HG03457 (cell line): ENCODE measurements around the gene LARGE1.
"Not testable (repeated sequence)": the region's sequence is repeated elsewhere in the genome, so short reads cannot be mapped to it uniquely, and the experiment has no call there.

Source experiments
- ATAC-seq: cut with Tn5 transposase; IDR thresholded peaks from one replicate; pipeline ENCODE4 v1.9.1; 2021; ENCODE audit warnings: moderate number of reproducible peaks; ENCODE audit not compliant: unreplicated experiment

LARGE1 gene

DNA sequence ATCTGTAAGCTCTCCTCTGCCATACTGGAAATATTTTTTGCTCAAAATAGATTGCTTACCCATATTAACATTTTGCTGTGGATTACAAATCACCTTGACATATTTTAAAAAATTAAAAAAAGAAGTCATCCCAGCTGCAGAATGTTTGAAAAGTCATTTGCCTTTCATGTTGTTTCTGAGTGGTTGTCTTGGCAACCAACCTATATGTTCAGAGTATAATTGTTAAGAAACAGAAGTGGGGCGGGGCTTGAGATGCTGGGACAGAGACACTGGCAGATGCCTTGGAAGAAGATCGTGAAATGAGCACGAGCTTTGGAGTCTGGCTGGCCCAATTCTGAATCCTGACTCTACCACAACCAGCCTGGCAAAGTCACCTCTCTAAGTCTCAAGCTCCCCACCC is 348.2 kb downstream of the LARGE1 start:
- no peak for ATAC-seq

GRCh38 chr22:33570110-33570509 is 350.2 kb downstream of the LARGE1 start:
- ATAC-seq: no peak

- ATAC-seq: no peak
Measured at GRCh38 chr22:33569559-33569958, 350.7 kb downstream of the LARGE1 start.

- ATAC-seq: no peak
Measured at GRCh38 chr22:33569018-33569417, 351.3 kb downstream of the LARGE1 start.

GRCh38 chr22:33566495-33566894 is 353.8 kb downstream of the LARGE1 start:
- not testable (repeated sequence) for ATAC-seq

GRCh38 chr22:33565580-33565995 is 354.7 kb downstream of the LARGE1 start:
- ATAC-seq: no peak

- ATAC-seq: no peak
Measured at GRCh38 chr22:33564683-33565082, 355.6 kb downstream of the LARGE1 start.

GRCh38 chr22:33563220-33563964 is 356.9 kb downstream of the LARGE1 start:
- no peak for ATAC-seq

DNA sequence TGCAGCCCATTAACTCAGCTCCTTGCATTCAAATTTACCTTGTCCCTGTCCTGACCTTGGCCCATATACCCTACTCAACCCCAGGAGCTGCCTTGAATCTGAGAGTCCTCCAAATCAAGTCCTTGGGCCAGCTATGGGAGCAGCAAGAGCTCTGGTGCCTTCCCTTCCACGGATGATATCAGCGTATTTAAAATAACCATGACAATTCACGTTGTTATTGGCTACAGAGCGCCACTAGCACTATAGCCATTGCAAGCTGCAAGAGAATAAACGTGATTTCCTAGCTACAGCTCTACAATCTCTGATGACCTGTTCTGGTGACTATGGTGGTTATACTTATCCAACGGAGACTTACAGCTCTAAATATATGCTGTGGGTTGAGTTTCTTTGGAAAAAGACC is 357.8 kb downstream of the LARGE1 start:
- no peak for ATAC-seq

DNA sequence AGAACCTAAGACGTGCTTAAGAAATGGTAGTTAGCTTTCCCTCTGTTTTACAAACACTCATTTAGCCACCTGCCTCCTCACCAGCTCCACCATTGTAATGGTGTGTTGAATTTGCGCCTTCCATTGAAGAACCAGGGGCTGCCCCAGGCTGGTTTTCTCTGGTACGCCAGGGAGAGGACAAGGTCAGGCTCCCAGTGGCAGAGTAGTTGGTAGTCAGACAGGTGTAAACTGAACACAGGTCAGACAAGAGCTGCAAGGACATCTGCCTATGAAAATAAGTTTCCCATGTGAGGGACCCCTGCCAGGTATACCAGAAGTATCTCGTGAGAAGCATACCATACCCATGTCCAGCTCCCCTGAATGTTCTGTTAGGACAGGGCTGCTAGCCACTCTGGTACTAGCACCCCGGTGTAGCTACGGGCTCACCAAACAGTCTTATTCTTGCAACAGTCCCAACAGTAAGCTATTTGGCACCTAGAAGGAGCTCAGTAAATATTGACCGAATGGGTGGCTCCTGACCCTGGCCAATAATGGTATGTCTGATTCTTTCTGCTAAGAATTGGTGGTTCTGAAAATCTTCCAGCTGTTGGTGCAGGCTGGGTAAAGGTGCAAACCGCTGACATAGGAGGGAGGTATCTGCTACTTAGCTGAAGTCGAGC is 359.0 kb downstream of the LARGE1 start:
- no peak for ATAC-seq

- no peak for ATAC-seq
Measured at GRCh38 chr22:33557836-33558235, 362.4 kb downstream of the LARGE1 start.

- ATAC-seq: no peak
Measured at GRCh38 chr22:33555814-33556522, 364.3 kb downstream of the LARGE1 start.

DNA sequence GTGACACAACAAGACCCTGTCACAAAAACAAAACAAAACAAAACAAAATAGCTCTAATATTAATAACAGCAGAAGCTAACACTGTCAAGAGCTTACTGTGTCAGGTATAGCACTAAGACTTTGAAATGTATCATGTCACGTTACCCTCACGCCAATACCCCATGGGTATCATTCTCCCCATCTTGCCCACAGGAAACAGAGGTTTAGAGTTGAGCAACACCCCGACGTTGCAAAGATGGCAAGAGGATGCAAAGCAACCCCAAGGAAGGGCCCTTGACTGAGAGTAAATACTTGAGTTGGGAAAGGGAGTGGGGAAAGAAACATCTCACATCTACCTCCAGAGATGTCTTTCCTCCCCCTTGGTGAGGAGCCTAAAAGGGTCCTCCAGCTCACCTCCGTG is 366.8 kb downstream of the LARGE1 start:
- no peak for ATAC-seq

DNA sequence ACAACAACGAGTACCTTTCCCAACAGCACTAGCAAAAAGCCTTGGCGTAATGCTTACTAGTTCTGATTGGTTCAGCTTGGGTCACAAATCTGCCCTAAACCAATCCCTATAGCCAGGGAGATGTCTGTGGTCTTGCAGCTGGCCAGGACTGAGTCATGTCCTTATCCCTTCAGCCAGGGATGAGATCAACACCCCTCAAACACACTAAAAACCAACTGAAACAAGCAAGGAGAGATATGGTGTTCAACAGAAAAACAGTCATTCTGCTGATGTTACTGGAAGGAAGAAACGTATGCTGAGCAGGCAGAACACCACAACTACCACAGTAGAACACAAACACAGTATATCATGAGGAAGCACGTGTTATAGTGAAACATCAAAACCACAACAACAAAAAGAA is 375.6 kb downstream of the LARGE1 start:
- no peak for ATAC-seq

GRCh38 chr22:33542722-33543121 is 377.6 kb downstream of the LARGE1 start:
- ATAC-seq: no peak

GRCh38 chr22:33542153-33542552 is 378.1 kb downstream of the LARGE1 start:
- no peak for ATAC-seq

DNA sequence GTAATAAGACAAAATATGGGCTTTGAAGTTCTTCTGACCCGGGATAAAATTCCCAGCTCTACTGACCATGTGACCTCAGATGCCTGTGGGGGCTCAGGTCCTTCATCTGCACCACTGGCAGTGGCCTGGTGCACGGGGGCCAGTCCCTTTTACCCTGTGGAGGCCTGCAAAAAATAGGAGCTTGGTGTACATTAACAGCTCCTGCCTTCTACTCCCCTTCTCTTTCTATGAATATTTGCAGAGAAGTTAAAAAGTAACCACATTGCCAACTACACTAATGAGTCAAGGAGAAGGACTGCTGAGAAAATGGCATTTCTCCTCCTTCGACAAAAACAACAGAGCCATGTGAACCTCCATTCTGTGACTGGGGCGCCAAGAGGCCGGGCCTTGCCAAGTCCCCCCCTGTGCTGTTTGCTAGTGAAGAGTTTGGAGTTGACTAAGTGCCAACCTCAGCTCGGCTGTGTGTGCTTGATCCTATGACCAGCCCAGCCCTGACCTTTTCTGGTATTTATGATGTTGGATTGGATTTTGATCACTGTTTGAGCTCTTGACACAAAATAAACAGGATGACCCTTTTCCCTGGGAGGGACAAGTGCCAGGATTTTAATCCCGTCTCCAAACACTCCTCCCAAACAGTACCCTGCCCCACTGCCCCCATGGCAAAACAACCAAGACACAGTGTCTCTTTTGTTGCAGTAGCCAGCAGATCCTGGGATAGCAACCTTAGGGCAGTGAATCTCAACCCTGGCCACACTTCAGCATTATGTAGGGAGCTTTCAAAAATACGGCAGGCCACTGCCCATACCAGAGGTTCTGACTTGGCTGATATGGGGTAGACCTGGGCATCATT is 380.1 kb downstream of the LARGE1 start:
- ATAC-seq: no peak

DNA sequence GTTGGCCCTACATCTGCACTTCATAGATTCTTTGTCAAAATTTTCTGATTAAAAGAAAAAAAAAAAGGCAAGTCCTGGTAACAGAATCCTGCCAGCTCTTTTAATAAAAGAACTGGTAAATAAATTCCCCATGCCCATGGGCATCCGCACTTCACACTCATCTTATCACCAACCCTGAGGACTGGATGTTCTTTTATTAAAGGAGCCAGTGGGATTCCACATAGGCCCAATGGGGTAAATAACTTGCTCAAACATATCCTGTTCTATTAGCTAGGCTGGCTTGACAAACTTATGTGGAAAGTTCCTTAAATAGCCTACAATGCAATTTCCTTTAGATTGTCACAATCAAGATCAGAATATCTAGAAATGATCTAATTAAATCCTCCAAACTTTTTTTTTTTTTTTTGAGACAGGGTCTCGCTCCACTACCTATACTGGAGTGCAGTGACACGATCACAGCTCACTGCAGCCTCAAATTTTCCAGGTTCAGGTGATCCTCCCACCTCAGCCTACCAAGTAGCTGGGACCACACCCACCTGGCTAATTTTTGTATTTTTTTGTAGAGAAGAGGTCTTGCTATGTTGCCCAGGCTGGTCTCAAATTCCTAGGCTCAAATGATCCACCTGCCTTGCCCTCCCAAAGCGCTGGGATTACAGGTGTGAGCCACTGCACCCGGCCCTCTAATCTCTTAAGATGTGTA is 380.9 kb downstream of the LARGE1 start:
- ATAC-seq: no peak

DNA sequence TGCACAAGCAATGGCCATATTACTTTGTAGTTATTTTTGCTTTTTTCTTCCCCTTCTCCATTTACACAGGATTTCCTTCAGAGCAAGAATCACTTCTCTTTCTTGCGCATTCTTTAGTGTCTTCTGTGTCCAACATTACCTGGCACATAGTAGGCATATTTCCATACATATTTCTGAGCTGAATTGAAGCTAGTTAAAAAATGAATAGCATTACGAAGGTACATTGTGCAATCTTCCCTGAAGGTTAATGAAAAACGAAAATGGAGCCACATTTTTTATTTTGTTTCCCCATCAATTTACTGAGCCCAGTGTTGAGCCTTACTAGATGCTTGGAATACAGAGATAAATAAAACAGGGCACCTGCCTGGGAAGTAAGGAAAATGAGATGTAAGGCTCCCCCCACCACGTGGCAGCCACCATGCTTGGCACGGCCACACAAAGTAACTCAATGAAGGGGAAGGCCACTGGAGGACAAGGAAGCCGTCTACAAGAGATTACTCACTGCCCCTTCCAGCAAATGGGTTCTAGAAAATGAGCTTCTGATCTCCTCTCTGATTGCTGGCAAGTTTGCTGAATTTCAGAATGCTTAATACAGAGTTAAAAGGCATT is 381.9 kb downstream of the LARGE1 start:
- ATAC-seq: no peak

- ATAC-seq: no peak
Measured at GRCh38 chr22:33537059-33537458, 383.2 kb downstream of the LARGE1 start.
